ENCODE data around the gene COMP. TPM values are rescaled to one million over a fixed set of nuclear protein-coding genes. Genes with fewer than 3 reads are reported as not detected.

Gene COMP
- total RNA-seq, 1 experiment from 2014 or later, result 0.04 TPM

GRCh38 chr19:18751571-18751970 lies 39.5 kb downstream of the COMP start:
- Histone ChIP-seq H3K4me1 (ENCODE audit: insufficient read depth, low read length) (no peaks in the 10 kb centered on the region), H3K4me3 (ENCODE audit: low read length) (no peak overlapping the region), H3K4me2 (ENCODE audit: low read length) (no peak overlapping the region), H3K9ac (ENCODE audit: low read length) (no peak overlapping the region), H2AFZ (ENCODE audit: low read length) (no peak overlapping the region), H3K9me2 (replicated peaks; ENCODE audit: low read length) (no peaks in the 10 kb centered on the region), H3K36me3 (ENCODE audit: low read depth, low read length) (no peaks in the 10 kb centered on the region), H3K27me3 (ENCODE audit: low read length) (no peaks in the 10 kb centered on the region), H3K9me3 (ENCODE audit: low read length) (no peaks in the 10 kb centered on the region), H3K79me2 (ENCODE audit: low read length) (no peaks in the 10 kb centered on the region), H3K27ac (ENCODE audit: low read length) (no peak overlapping the region), H4K20me1 (ENCODE audit: low read length) (no peaks in the 10 kb centered on the region), H3F3A (ENCODE audit: low read length, unreplicated experiment) (no peaks in the 10 kb centered on the region)
- TF ChIP-seq CTCF (conservative IDR thresholded peaks at IDR 0.05; ENCODE audit: low read depth, low read length) (no peak), EZH2phosphoT487 (IDR thresholded peaks at IDR 0.05; ENCODE audit: borderline replicate concordance, low read length) (no peak), EZH2 (IDR thresholded peaks at IDR 0.05; ENCODE audit: low read length, unreplicated experiment) (no peak)
- ChIA-PET POLR2A (ENCODE audit: unreplicated experiment) (no interaction called here), CTCF (no interaction called here)
- intact Hi-C loops (cut with micrococcal nuclease), result no loop called here
- DNase-seq (no peak), ATAC-seq (no peak)
- BruUV-seq (replicated peaks), result no TSS peak

- H3K36me3 ChIP-seq (ENCODE audit: low read depth, low read length), result no peaks in the 10 kb centered on the region
- no peak overlapping the region for H2AFZ ChIP-seq (ENCODE audit: low read length)
- H3K4me3 ChIP-seq (ENCODE audit: low read length), result no peak overlapping the region
- no peaks in the 10 kb centered on the region for H3K79me2 ChIP-seq (ENCODE audit: low read length)
- ChIA-PET POLR2A (ENCODE audit: unreplicated experiment) (no interaction called here), CTCF (no interaction called here)
- H3K9me3 ChIP-seq (ENCODE audit: low read length), result no peaks in the 10 kb centered on the region
- no peak overlapping the region for H3K9ac ChIP-seq (ENCODE audit: low read length)
- no peaks in the 10 kb centered on the region for H3F3A ChIP-seq (ENCODE audit: low read length, unreplicated experiment)
- no peak overlapping the region for H3K4me2 ChIP-seq (ENCODE audit: low read length)
- no peaks in the 10 kb centered on the region for H3K9me2 ChIP-seq (replicated peaks; ENCODE audit: low read length)
- DNase-seq (no peak), ATAC-seq (no peak)
- TF ChIP-seq CTCF (conservative IDR thresholded peaks at IDR 0.05; ENCODE audit: low read depth, low read length), result no peak
- no peak for TF ChIP-seq EZH2phosphoT487 (IDR thresholded peaks at IDR 0.05; ENCODE audit: borderline replicate concordance, low read length)
- no peak for TF ChIP-seq EZH2 (IDR thresholded peaks at IDR 0.05; ENCODE audit: low read length, unreplicated experiment)
- H4K20me1 ChIP-seq (ENCODE audit: low read length), result no peaks in the 10 kb centered on the region
- BruUV-seq (replicated peaks), result no TSS peak
- no peak overlapping the region for H3K27ac ChIP-seq (ENCODE audit: low read length)
- H3K27me3 ChIP-seq (ENCODE audit: low read length), result no peaks in the 10 kb centered on the region
- no peaks in the 10 kb centered on the region for H3K4me1 ChIP-seq (ENCODE audit: insufficient read depth, low read length)
- intact Hi-C loops (cut with micrococcal nuclease), result no loop called here
Measured at GRCh38 chr19:18750295-18750970, 40.7 kb downstream of the COMP start.

- Histone ChIP-seq H3K9me2 (replicated peaks; ENCODE audit: low read length) (no peaks in the 10 kb centered on the region), H3K9me3 (ENCODE audit: low read length) (no peaks in the 10 kb centered on the region), H2AFZ (ENCODE audit: low read length) (no peak overlapping the region), H3K9ac (ENCODE audit: low read length) (no peak overlapping the region), H3K27me3 (ENCODE audit: low read length) (no peaks in the 10 kb centered on the region), H3K4me3 (ENCODE audit: low read length) (no peak overlapping the region), H3F3A (ENCODE audit: low read length, unreplicated experiment) (no peaks in the 10 kb centered on the region), H3K79me2 (ENCODE audit: low read length) (no peaks in the 10 kb centered on the region), H4K20me1 (ENCODE audit: low read length) (no peaks in the 10 kb centered on the region), H3K27ac (ENCODE audit: low read length) (no peak overlapping the region), H3K4me1 (ENCODE audit: insufficient read depth, low read length) (no peaks in the 10 kb centered on the region), H3K4me2 (ENCODE audit: low read length) (no peak overlapping the region), H3K36me3 (ENCODE audit: low read depth, low read length) (no peaks in the 10 kb centered on the region)
- intact Hi-C loops (cut with micrococcal nuclease), result no loop called here
- ATAC-seq (no peak), DNase-seq (no peak)
- TF ChIP-seq EZH2 (IDR thresholded peaks at IDR 0.05; ENCODE audit: low read length, unreplicated experiment), result no peak
- no peak for TF ChIP-seq CTCF (conservative IDR thresholded peaks at IDR 0.05; ENCODE audit: low read depth, low read length)
- TF ChIP-seq EZH2phosphoT487 (IDR thresholded peaks at IDR 0.05; ENCODE audit: borderline replicate concordance, low read length), result no peak
- TSS peak; percentile 20 for BruUV-seq (replicated peaks)
- ChIA-PET POLR2A (ENCODE audit: unreplicated experiment) (no interaction called here), CTCF (no interaction called here)
Measured at GRCh38 chr19:18749362-18750231, 41.5 kb downstream of the COMP start.
